ENCODE data around the gene ADCK2.
"Not testable (repeated sequence)": the region's sequence is repeated elsewhere in the genome, so short reads cannot be mapped to it uniquely, and the experiment has no call there.

The ADCK2 gene

DNA sequence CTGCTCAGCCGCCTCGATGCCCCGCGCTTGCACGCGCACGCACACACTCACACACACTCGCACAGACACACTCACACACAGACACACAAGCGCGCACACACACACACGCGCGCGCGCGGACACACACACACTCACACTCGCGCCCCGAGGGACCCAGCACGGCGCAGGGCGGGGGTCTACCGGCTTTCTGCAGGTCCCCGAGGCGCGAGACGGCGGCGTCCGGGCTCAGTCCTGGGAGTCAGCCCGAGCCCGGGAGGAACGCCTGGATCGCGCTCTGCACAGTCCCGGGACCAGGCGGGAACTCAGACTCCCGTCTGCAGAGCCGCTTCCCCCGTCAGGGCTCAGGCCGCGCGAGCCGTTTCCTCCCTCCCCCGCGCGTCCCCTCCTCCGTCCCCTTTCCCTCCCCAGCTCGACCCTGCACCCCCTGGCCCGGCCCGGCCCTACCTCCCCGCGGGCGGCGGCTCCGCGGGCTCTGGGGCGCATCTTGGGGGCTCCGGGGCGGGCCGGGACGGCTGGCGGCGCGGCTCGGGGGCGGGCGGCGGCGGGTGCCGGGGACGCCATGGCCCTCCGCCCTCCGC is 32.6 kb upstream of the ADCK2 start:
- DNase-seq (ENCODE audit: extremely low spot score) = peak; percentile 37
- TF ChIP-seq, protein P1, sequence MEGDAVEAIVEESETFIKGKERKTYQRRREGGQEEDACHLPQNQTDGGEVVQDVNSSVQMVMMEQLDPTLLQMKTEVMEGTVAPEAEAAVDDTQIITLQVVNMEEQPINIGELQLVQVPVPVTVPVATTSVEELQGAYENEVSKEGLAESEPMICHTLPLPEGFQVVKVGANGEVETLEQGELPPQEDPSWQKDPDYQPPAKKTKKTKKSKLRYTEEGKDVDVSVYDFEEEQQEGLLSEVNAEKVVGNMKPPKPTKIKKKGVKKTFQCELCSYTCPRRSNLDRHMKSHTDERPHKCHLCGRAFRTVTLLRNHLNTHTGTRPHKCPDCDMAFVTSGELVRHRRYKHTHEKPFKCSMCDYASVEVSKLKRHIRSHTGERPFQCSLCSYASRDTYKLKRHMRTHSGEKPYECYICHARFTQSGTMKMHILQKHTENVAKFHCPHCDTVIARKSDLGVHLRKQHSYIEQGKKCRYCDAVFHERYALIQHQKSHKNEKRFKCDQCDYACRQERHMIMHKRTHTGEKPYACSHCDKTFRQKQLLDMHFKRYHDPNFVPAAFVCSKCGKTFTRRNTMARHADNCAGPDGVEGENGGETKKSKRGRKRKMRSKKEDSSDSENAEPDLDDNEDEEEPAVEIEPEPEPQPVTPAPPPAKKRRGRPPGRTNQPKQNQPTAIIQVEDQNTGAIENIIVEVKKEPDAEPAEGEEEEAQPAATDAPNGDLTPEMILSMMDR (IDR thresholded peaks at IDR 0.05; ENCODE audit: control extremely low read depth, extremely low read depth, low read depth, missing control alignments) = no peak
- POLR2A ChIA-PET = no interaction called here
- CTCF ChIA-PET = interaction anchor here (1.4 kb wide), 1 partner anchor 13 kb away, joined by 5 read pairs; no protein-coding TSS in a partner anchor

DNA sequence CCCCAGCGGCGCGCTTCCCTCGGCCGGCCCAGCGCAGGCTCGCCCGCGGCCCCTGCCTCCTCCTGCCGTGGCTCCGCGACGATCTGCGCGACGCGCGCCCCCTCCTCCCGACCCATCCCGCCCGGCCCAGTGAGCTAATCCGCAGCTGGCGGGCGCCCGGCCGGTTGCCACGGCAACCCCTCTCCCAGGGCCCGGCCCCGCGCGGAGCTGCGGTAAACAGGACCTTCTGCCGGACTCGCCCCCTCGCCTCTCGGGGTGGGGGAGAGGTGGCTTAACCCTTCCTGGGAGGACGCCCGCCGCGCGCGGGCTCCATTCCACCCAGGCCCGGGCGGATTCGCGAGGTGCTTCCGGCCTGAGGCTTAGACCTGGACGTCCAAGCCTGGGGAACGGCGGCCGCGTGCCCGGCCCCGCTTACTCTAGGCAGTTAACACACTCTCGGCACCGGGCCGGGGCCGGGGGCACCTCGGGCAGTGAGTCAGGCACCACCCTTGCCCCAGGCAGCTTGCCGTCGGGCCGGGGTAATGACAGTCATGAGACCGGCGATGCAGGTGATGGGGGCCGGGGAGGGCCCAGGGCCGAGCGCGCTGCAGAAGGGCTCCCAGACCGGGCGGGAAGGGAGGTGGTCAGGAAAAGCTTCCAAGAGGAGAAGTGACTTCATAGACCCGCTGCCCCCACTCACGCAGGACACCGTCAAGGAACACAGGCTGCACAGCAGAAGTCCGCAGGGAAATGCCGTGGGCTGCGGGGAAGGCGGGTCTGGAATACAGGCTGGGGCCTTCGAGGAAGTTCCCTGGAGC is 31.8 kb upstream of the ADCK2 start, which contains the start of gene DENND2A:
DENND2A (minus strand) TSS at position 87 of the 797 bp plus-strand sequence. CDS start 38,416 bp downstream, outside the sequence.
- ChIA-PET POLR2A (no interaction called here), CTCF (interaction anchor here (1.4 kb wide), 1 partner anchor 12 kb away, joined by 5 read pairs; no protein-coding TSS in a partner anchor)
- TF ChIP-seq, protein P1 (IDR thresholded peaks at IDR 0.05; ENCODE audit: control extremely low read depth, extremely low read depth, low read depth, missing control alignments) = no peak
- peak; percentile 45 for DNase-seq (ENCODE audit: extremely low spot score)

DNA sequence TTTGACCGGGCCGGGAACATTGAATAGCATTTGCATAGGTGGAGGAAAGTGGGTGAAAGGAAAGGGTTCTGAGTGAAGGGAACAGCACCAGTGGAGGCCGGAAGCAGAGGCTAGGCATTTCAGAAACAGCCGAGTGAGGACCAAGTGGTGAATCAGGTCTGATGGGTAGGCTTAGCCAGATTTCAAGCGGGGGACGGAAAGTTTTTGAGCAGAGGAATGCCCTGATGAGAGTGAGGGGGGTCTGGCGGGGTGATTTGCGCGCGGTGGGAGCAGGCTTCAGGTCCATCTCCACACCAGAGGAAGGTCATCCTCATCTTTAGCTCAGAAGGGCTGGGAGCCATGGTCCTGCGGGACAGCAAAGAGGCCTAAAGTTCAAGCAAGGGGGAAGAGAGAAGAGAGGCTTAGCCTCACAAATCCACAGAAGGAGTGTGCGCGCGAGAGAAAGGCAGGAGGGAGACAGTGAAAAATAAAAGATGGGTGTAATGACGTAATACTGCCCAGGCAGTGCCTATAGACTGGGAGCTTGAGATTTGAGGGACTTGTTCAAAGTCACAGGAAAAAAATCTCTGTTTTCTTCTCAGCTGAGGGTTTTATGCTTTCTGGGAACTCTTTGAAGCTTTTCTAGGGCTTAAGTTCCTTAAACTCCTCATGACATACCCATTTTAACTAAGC is 31.1 kb upstream of the ADCK2 start:
- DNase-seq (ENCODE audit: extremely low spot score) = no peak
- TF ChIP-seq, protein P1 (IDR thresholded peaks at IDR 0.05; ENCODE audit: control extremely low read depth, extremely low read depth, low read depth, missing control alignments) = no peak
- POLR2A ChIA-PET = no interaction called here
- CTCF ChIA-PET = interaction anchor here (0.9 to 1.4 kb wide), 2 partner anchors 10 to 11 kb away, joined by 3 to 5 read pairs; no protein-coding TSS in a partner anchor

- ChIA-PET POLR2A (no interaction called here), CTCF (no interaction called here)
- TF ChIP-seq, protein P1 (IDR thresholded peaks at IDR 0.05; ENCODE audit: control extremely low read depth, extremely low read depth, low read depth, missing control alignments) = no peak
- no peak for DNase-seq (ENCODE audit: extremely low spot score)
These were observed 29.3 kb upstream of the ADCK2 start for GRCh38 chr7:140643416-140643815.

DNA sequence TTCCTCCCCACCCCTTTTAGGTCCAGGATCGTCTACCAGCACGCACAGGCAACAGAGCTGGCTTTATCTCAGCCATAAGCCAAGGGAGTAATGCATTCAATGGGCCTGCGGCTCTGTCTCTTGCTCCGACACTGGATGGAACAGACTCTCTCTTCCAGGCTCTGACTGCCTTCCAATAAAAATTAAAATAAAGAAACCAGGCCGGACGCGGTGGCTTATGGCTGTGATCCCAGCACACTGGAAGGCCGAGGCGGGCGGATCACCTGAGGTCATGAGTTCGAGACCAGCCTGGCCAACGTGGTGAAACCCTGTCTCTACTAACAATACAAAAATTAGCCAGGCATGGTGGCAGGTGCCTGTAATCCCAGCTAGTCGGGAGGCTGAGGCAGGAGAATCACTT is 28.0 kb upstream of the ADCK2 start:
- DNase-seq (ENCODE audit: extremely low spot score); CTCF ChIA-PET; POLR2A ChIA-PET: not testable (repeated sequence)

DNA sequence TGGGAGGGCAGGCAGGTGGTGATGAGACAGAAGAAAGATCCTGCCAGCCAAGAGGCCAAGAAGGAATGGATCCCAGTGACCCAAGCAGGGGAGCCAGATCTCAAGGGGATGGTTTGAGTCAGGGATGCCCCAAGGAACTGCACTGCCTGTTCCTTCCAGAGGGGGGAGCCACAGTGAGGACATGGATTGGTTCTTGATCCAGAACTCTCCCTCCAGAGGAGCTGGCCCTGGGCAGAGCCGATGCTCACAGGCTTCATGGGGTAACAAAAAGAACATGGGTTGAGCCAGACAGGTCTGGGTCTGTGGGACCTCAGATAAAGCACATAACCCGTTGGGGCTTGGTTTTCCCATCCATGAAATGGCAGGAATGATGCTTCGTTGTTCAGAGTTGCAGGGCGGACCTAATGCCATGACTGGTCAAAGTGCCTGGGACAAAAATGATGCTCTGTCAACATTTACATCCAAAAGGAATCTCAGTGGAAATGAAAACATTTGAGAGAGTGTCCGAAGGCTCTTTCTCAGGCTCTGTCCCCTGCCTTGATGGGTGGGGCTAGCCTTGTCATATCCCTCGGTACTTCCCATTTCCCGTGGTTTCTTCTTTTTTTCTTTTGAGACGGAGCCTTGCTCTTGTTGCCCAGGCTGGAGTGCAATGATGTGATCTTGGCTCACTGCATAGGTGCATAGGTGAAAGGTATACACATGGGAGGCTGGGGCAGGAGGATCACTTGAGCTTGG is 27.4 kb upstream of the ADCK2 start:
- POLR2A ChIA-PET = no interaction called here
- CTCF ChIA-PET = no interaction called here
- DNase-seq (ENCODE audit: extremely low spot score) = no peak
- TF ChIP-seq, protein P1 (IDR thresholded peaks at IDR 0.05; ENCODE audit: control extremely low read depth, extremely low read depth, low read depth, missing control alignments) = no peak

All from GM10248 (cell line).